H1 (cell line): Measurements from ENCODE around the gene GTF2A1. TPM values are rescaled to one million over a fixed set of nuclear protein-coding genes. Genes with fewer than 3 reads are reported as not detected.

ENCODE experiments used
- ASH2L ChIP-seq: fragments of 200-600, 300-600 bp; sonication (generic); IDR thresholded peaks from one replicate; pipeline ENCODE4 v1.7.1; 2017; ENCODE audit warnings: low read length
- BCL11A ChIP-seq, 2 experiments: IDR thresholded peaks; one replicate each; pipeline ENCODE4 v1.6.1; 2011; ENCODE audit warnings: low read depth in 2 of 2, low read length in 2 of 2, mild to moderate bottlenecking in 2 of 2
- CTBP2 ChIP-seq: IDR thresholded peaks from 2 replicates; pipeline ENCODE4 v1.7.0; 2011; ENCODE audit warnings: borderline replicate concordance, mild to moderate bottlenecking, moderate library complexity, mixed read lengths, low read length; ENCODE audit not compliant: insufficient read depth, insufficient read length
- EGR1 ChIP-seq: IDR thresholded peaks from 2 replicates; pipeline ENCODE4 v1.6.1; 2011; ENCODE audit warnings: low read depth, low read length, borderline replicate concordance
- GABPA ChIP-seq: IDR thresholded peaks from 2 replicates; pipeline ENCODE4 v1.6.1; 2011; ENCODE audit warnings: mild to moderate bottlenecking, low read length, moderate library complexity, borderline replicate concordance; ENCODE audit not compliant: insufficient read depth
- JUN ChIP-seq: IDR thresholded peaks from 2 replicates; pipeline ENCODE4 v1.6.1; 2011; ENCODE audit warnings: low read depth, mild to moderate bottlenecking, improper control_type of control experiment, low read length
- KDM1A ChIP-seq: fragments of 200-600, 300-600 bp; sonication (generic); IDR thresholded peaks from 2 replicates; pipeline ENCODE4 v1.7.1; 2016; ENCODE audit warnings: mild to moderate bottlenecking, low read length, borderline replicate concordance
- MAFK ChIP-seq: IDR thresholded peaks from 2 replicates; pipeline ENCODE4 v1.6.1; 2012; ENCODE audit warnings: low read depth, mild to moderate bottlenecking, improper control_type of control experiment, low read length
- NRF1 ChIP-seq: IDR thresholded peaks from 2 replicates; pipeline ENCODE4 v1.6.1; 2011; ENCODE audit warnings: mild to moderate bottlenecking, low read depth, low read length, improper control_type of control experiment
- SIX5 ChIP-seq: IDR thresholded peaks from 2 replicates; pipeline ENCODE4 v1.6.1; 2011; ENCODE audit warnings: mild to moderate bottlenecking, low read depth, low read length
- SP2 ChIP-seq: IDR thresholded peaks from 2 replicates; pipeline ENCODE4 v1.6.1; 2012; ENCODE audit warnings: mild to moderate bottlenecking, low read length, inconsistent platforms
- SRF ChIP-seq: IDR thresholded peaks from 2 replicates; pipeline ENCODE4 v1.6.1; 2011; ENCODE audit warnings: mild to moderate bottlenecking, low read depth, low read length, moderate library complexity
- SUZ12 ChIP-seq: fragments of 200-600 bp; sonication (generic); IDR thresholded peaks from 2 replicates; pipeline ENCODE4 v1.6.1; 2012; ENCODE audit warnings: mild to moderate bottlenecking, inconsistent platforms, low read length, moderate library complexity, mixed read lengths
- TAF7 ChIP-seq: optimal IDR thresholded peaks from 2 replicates; pipeline ENCODE3; 2011; ENCODE audit warnings: low read depth, mild to moderate bottlenecking, inconsistent platforms, low read length, moderate library complexity, borderline replicate concordance
- TEAD4 ChIP-seq: IDR thresholded peaks from 2 replicates; pipeline ENCODE4 v1.6.1; 2012; ENCODE audit warnings: low read depth, low read length, inconsistent platforms, mixed read lengths
- ZNF274 ChIP-seq: IDR thresholded peaks from 2 replicates; pipeline ENCODE4 v1.7.0; 2012; ENCODE audit warnings: low read length, borderline replicate concordance; ENCODE audit errors: extremely low read depth
- polyA plus RNA-seq, 7 experiments: library from polyadenylated mRNA; depleted of rRNA in 3 of 7; stranded (reverse) in 5 of 7; unstranded in 2 of 7; fragments of >200 nt in 5 of 7; fragments of 200-250 nt in 2 of 7; gene quantifications; 1 replicate in 5 of 7; 2 replicates in 1 of 7; 4 replicates in 1 of 7; pipeline versions ENCODE4 v1.2.1 to v1.2.3, GENCODE V29; 2011 to 2013; ENCODE audit warnings: missing spikeins in 2 of 7, mixed read lengths in 2 of 7
- total RNA-seq: library from RNA; stranded (reverse); fragmentation: NEBNext Ultra II Directional; extraction: Animal tissue kit (Norgen Biotek cat#: 25700); gene quantifications from 2 replicates; pipeline ENCODE4 v1.2.1, GENCODE V29; 2021
- TF ChIP-seq, protein P1 (sequence below): IDR thresholded peaks from 2 replicates; pipeline ENCODE4 v1.6.1; 2011; ENCODE audit warnings: low read length, improper control_type of control experiment

Gene GTF2A1
- total and polyA plus RNA-seq, 2 of the 8 experiments (the other 6 are each of a cell fraction or from before 2014, with no cell fraction given), result 24.1 to 57.8 TPM

- TF ChIP-seq SUZ12 (no peak), NRF1 (0 out of 2 replicates have a peak, but pooled peaks have one; percentile 7), TEAD4 (no peak; the same call in 1 of the 2 replicates), BCL11A (IDR thresholded peaks at IDR 0.05; ENCODE audit: low read depth in 2 of 2, low read length in 2 of 2) (no peak), GABPA (no peak), KDM1A (no peak), MAFK (no peak), JUN (no peak), SIX5 (no peak), ASH2L (peak; percentile 90), EGR1 (no peak), CTBP2 (no peak), ZNF274 (no peak), SRF (no peak), TAF7 (peak; percentile 98), SP2 (no peak)
- TF ChIP-seq, protein P1, sequence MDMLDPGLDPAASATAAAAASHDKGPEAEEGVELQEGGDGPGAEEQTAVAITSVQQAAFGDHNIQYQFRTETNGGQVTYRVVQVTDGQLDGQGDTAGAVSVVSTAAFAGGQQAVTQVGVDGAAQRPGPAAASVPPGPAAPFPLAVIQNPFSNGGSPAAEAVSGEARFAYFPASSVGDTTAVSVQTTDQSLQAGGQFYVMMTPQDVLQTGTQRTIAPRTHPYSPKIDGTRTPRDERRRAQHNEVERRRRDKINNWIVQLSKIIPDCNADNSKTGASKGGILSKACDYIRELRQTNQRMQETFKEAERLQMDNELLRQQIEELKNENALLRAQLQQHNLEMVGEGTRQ, result no peak
These were observed 1.5 kb downstream of the GTF2A1 start (continued) for GRCh38 chr14:81219210-81219758.
